Stimulated activated CD4-positive, alpha-beta T cell treated with anti-CD3 and anti-CD28 coated beads, Interleukin-15, amount 100 ng/mL, for 1 hour (primary cell): ENCODE measurements around the gene GET3.
"Not testable (repeated sequence)": the region's sequence is repeated elsewhere in the genome, so short reads cannot be mapped to it uniquely, and the experiment has no call there.

Source experiments
- DNase-seq, 2 donors: peaks; one replicate each; pipeline ENCODE4 v3.0.0-alpha.2; 2020; ENCODE audit warnings: low read depth in 1 of 2, low spot score in 1 of 2

Gene GET3

DNA sequence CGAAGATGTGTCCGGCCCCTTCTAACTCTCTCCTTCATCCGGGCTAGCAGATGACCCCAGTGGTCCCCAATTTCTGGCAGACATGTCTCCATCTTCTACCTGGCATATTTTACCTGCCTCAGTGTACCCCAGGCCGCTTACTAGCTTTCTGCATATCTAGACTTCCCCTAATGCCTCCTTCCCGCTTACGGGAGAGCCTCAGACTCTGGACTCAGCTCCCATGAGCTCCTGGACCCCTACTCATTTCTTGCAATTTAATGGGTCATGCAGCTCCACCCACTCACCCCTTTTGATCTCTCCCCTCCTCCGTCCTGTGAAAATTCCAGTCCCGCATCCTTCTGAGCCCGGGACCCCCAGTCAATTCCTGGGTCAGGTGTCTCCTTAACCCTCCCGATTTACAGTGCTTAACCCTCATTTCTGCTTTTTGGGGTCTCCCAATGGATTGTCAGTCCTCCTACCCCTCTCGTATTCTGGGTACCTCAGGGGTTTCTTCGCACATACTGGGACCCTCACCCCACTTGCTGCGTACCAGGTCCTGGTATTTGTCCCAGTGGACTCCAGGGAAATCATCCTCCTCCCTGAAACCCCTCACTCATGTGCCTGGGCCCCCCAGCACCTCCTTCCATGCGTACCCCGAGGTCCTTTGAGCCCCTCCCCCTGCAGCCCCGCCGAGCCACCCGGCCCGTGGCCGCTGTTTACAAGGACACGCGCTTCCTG lies 53.5 kb downstream of the GET3 start:
- DNase-seq: no peak

DNA sequence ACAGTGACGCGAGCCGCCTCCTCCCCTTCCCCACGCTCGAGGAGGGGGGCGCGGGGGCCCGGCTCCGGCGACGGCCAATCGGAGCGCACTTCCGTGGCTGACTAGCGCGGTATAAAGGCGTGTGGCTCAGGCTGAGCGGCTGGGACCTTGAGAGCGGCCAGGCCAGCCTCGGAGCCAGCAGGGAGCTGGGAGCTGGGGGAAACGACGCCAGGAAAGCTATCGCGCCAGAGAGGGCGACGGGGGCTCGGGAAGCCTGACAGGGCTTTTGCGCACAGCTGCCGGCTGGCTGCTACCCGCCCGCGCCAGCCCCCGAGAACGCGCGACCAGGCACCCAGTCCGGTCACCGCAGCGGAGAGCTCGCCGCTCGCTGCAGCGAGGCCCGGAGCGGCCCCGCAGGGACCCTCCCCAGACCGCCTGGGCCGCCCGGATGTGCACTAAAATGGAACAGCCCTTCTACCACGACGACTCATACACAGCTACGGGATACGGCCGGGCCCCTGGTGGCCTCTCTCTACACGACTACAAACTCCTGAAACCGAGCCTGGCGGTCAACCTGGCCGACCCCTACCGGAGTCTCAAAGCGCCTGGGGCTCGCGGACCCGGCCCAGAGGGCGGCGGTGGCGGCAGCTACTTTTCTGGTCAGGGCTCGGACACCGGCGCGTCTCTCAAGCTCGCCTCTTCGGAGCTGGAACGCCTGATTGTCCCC lies 54.2 kb downstream of the GET3 start, which contains the start of gene JUNB:
Gene JUNB, plus strand, starts transcription at position 142 of the 706 bp plus-strand sequence. Its CDS starts 286 bp downstream, at position 428.
- peak; percentile 94 to 98 for DNase-seq

DNA sequence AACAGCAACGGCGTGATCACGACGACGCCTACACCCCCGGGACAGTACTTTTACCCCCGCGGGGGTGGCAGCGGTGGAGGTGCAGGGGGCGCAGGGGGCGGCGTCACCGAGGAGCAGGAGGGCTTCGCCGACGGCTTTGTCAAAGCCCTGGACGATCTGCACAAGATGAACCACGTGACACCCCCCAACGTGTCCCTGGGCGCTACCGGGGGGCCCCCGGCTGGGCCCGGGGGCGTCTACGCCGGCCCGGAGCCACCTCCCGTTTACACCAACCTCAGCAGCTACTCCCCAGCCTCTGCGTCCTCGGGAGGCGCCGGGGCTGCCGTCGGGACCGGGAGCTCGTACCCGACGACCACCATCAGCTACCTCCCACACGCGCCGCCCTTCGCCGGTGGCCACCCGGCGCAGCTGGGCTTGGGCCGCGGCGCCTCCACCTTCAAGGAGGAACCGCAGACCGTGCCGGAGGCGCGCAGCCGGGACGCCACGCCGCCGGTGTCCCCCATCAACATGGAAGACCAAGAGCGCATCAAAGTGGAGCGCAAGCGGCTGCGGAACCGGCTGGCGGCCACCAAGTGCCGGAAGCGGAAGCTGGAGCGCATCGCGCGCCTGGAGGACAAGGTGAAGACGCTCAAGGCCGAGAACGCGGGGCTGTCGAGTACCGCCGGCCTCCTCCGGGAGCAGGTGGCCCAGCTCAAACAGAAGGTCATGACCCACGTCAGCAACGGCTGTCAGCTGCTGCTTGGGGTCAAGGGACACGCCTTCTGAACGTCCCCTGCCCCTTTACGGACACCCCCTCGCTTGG lies 55.0 kb downstream of the GET3 start:
- peak in 1 of 2 donors; percentile 59 for DNase-seq

DNA sequence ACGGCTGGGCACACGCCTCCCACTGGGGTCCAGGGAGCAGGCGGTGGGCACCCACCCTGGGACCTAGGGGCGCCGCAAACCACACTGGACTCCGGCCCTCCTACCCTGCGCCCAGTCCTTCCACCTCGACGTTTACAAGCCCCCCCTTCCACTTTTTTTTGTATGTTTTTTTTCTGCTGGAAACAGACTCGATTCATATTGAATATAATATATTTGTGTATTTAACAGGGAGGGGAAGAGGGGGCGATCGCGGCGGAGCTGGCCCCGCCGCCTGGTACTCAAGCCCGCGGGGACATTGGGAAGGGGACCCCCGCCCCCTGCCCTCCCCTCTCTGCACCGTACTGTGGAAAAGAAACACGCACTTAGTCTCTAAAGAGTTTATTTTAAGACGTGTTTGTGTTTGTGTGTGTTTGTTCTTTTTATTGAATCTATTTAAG lies 55.6 kb downstream of the GET3 start:
- DNase-seq: no peak

DNA sequence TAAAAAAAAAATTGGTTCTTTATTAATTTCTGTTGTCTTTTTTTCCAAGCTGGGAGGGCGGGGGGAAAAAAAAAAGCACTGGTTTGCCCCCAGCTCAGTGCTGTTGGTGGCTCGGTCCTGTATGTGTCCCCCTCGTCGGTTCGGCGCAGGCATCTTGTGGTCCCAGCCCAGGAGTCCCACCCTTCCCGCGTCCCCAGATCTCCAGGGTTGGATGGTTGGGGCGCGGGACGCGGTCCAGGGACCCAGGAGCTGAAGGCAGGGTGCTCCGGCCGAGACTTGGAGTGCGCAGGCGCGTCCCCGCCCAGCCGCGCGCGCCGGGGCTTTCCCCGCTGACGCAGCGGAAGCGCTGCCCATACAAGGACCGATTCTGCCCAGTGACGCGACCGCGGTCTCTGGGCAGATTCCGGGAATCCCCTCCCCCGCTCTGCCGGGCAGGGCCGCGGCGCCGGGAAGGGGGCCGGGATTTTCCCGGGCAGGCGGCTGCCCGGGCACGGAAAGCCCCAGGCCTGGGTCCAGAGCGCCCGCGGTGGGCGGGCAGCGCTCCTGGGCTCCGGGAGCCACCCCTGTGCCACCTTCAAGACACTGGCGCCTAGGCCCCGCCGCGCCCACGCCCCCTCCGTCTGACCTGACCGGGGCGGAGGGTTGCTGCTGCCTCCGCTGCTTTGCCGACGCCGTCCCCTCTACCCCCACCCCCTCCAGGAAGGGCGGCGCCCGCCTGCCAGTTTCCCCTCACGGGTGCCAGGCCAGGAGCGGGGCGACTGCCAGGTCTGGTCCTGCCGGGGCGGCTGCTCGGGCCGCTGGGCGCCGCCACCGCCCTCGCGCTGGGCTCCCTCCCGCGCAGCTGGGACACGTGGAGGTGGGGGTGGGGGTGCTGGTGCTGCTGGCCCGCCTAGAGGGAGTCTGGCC lies 56.2 kb downstream of the GET3 start:
- peak; percentile 90 to 94 for DNase-seq

DNA sequence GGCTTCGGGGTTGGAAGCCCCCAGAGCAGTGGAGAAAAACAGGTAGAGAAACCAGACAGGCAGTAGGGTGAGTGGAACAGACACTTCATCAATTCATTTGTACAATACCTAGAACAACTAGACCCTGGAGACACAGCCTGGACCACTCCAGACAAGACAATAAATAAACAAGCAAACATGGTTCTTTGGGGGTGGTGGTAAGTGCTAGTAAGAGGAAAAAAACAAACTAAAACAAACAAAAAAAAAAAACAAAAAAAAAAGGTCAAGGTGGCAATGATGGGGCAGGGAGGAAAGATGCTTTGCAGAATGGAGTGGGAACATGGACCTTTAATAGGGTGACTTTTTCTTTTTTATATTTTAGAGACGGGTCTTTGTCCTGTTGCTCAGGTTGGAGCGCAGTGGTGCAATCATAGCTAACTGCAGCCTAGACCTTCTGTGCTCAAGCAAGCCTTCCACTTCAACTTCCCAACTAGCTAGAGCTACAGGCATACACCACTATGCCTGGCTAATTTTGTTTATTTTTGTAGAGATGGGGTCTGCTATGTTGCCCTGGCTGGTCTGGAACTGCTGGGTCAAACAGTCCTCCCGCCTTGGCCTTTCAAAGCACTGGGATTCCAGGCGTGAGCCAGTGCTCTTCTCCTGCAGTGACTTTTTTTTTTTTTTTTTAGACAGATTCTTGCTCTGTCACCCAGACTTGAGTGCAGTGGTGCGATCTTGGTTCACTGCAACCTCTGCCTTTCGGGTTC lies 57.1 kb downstream of the GET3 start:
- DNase-seq: no peak

DNA sequence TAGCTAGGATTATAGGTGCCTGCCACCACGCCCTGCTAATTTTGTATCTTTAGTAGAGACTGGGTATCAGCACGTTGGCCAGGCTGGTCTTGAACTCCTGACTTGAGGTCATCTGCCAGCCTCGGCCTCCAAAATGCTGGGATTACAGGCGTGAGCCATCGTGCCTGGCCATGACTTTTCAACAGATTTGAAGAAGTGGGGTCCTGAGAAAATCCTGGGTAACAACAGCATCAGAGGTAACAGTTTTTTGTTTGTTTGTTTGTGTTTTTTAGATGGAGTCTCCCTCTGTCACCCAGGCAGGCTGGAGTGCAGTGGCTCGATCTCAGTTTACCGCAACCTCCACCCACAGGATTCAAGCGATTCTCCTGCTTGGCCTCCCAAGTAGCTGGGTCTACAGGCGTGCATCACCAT lies 57.7 kb downstream of the GET3 start:
- DNase-seq: no peak

DNA sequence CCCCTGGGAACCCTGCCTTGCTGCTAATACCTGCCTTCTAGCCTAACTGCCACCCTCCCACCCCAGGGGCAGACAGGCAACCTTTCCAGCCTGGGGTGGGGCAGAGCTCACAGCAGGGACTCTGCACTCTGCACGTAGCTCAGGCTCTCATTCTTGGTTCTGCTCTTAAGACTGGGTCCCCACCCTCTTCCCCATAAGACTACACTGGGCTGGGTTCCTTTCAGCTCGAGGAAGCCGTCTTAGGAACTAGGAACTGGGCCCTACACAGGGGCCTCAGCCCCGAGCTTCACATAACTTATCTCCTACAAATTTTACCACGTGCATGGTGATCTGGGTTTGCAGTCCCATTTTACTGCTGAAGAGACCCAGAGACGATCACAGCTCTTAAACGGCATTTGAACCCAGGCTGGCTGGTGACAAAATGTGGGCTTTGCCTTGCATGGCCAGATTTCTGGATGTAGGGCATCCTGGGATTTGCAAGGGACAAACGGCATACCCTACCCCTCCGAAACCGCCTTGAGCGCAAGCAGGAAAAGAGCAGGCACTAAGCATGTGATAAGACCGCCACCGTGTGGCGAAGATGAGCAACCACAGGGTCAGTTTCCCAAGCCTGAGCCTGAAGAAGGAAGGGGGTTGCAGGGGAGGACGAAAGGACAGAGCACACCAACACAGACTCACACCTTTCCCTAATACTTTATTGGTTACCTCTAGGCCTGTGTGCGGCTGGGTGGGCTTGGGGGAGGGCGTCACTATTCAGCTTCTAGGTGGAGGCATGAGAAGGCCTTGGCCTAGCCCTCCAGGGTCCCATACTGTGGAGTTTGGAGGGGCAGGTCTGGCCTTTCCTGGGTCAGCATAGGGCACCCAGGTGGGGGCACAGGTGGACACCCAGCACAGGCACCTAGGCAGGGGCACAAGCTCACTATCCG lies 59.1 kb downstream of the GET3 start:
- no peak for DNase-seq

DNA sequence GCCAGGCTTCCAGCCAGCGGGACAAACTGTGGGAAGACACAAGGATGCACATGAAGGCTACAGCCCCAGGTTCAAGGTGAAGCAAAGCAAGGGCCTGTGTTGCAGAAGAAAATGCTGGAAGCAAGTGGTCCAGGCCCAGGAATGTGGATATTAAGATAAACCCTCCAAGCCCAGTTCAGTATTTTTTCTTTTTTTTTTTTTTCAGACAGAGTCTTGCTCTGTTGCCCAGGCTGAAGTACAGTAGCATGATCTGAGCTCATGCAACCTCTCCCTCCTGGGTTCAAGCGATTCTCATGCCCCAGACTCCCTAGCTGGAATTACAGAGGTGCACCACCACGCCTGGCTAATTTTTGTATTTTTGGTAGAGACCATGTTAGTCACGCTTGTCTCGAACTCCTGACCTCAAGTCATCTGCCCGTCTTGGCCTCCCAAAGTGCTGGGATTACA lies 59.9 kb downstream of the GET3 start:
- DNase-seq: no peak

DNA sequence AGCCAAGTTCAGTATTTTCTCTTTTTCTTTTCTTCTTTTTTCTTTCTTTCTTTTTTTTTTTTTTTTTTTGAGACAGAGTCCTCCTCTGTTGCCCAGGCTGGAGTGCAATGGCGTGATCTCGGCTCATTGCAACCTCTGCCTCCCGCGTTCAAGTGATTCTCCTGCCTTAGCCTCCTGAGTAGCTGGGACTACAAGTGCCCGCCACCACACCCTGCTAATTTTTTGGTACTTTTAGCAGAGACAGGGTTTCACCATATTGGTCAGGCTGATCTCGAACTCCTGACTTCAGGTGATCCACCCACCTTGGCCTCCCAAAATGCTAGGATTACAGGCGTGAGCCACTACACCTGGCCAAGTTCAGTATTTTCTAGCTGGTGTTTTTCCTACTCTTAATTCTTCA lies 60.3 kb downstream of the GET3 start:
- not testable (repeated sequence) for DNase-seq
